Naive thymus-derived CD8-positive, alpha-beta T cell (primary cell): ENCODE data around the gene NR5A2. TPM values are rescaled to one million over a fixed set of nuclear protein-coding genes. Genes with fewer than 3 reads are reported as not detected.

ENCODE experiments used
- ATAC-seq, 2 donors: fragments of 150-1000 bp; cut with Tn5 transposase in 1 of 2; sonication (Bioruptor Pico), chemical (Tn5 transposase) in 1 of 2; 1 replicate in 1 of 2; 2 replicates in 1 of 2; pipeline ENCODE4 v1.10.0; 2021; ENCODE audit warnings: mild to moderate bottlenecking in 2 of 2, moderate library complexity in 2 of 2
- POLR2A ChIA-PET: fragments of 350-600 bp; sonication (Branson Sonifier 250); formaldehyde crosslinking; loops from one replicate; lab custom pipeline; 2021; ENCODE audit warnings: antibody characterized with exemption; lab: Charles Lee
- DNase-seq, 10 donors: peaks; one replicate each; pipeline versions ENCODE4 v3.0.0 to v3.0.0-alpha.2; 2020 to 2022
- H3K27ac Mint-ChIP-seq, 10 donors: one replicate each; pipeline ENCODE4 v1.8.0; 2020 to 2022; ENCODE audit warnings: mild to moderate bottlenecking in 10 of 10, mixed read lengths in 10 of 10, moderate library complexity in 4 of 10, inconsistent platforms in 1 of 10
- H3K27me3 Mint-ChIP-seq, 5 donors: one replicate each; pipeline ENCODE4 v1.8.0; 2021 to 2022; ENCODE audit warnings: mixed read lengths in 5 of 5
- H3K36me3 Mint-ChIP-seq, 3 donors: one replicate each; pipeline ENCODE4 v1.8.0; 2020 to 2022; ENCODE audit warnings: mixed read lengths in 3 of 3, mild to moderate bottlenecking in 2 of 3, inconsistent platforms in 1 of 3
- H3K4me1 Mint-ChIP-seq, 4 donors: one replicate each; pipeline ENCODE4 v1.8.0; 2021 to 2022; ENCODE audit warnings: mixed read lengths in 4 of 4
- H3K4me3 Mint-ChIP-seq, 10 donors: one replicate each; pipeline ENCODE4 v1.8.0; 2020 to 2022; ENCODE audit warnings: mild to moderate bottlenecking in 10 of 10, mixed read lengths in 10 of 10, moderate library complexity in 6 of 10, inconsistent platforms in 1 of 10
- H3K9me3 Mint-ChIP-seq, 9 donors: one replicate each; pipeline ENCODE4 v1.8.0; 2020 to 2022; ENCODE audit warnings: mixed read lengths in 9 of 9, mild to moderate bottlenecking in 3 of 9, inconsistent platforms in 1 of 9, moderate library complexity in 1 of 9
- polyA plus RNA-seq, 3 donors: library from polyadenylated mRNA; unstranded; fragments of 300-500 nt; fragmentation: Illumina TruSeq; gene quantifications; one replicate each; pipeline ENCODE4 v1.2.3, GENCODE V29; 2021
- total RNA-seq, 8 experiments: library from RNA in 2 of 8; stranded (reverse) in 2 of 8; gene quantifications; one replicate each; pipeline ENCODE4 v1.2.3 and lab custom pipeline; 2021 to 2026

Gene NR5A2
- total and polyA plus RNA-seq, 5 experiments from 2014 or later, result not detected

GRCh38 chr1:200143347-200143746 lies 115.8 kb downstream of the NR5A2 start:
- no peak for ATAC-seq
- Mint-ChIP-seq H3K36me3 (no peaks in the 10 kb centered on the region), H3K9me3 (no peaks in the 10 kb centered on the region), H3K27me3 (peaks cover 0 to 9% (median 0%) of the 10 kb centered on the region in 5 donors), H3K27ac (no peak overlapping the region), H3K4me3 (no peak overlapping the region), H3K4me1 (peaks cover 0 to 2% (median 0%) of the 10 kb centered on the region in 4 donors)
- POLR2A ChIA-PET, result no interaction called here
- no peak for DNase-seq

GRCh38 chr1:200146100-200146499 lies 118.6 kb downstream of the NR5A2 start:
- POLR2A ChIA-PET, result no interaction called here
- H3K4me1 Mint-ChIP-seq, result peaks cover 0 to 13% (median 0%) of the 10 kb centered on the region in 4 donors
- no peaks in the 10 kb centered on the region for H3K9me3 Mint-ChIP-seq
- H3K27ac Mint-ChIP-seq, result no peak overlapping the region
- peaks cover 0 to 9% (median 0%) of the 10 kb centered on the region in 5 donors for H3K27me3 Mint-ChIP-seq
- ATAC-seq, result no peak
- DNase-seq, result no peak
- no peak overlapping the region for H3K4me3 Mint-ChIP-seq
- no peaks in the 10 kb centered on the region for H3K36me3 Mint-ChIP-seq

- H3K27ac Mint-ChIP-seq, result peak overlapping the region in 1 of 10 donors; percentile 64
- POLR2A ChIA-PET, result no interaction called here
Observed at GRCh38 chr1:200147094-200147493, 119.6 kb downstream of the NR5A2 start.

GRCh38 chr1:200147742-200148141 lies 120.2 kb downstream of the NR5A2 start:
- DNase-seq (no peak), ATAC-seq (no peak)
- no peaks in the 10 kb centered on the region for H3K9me3 Mint-ChIP-seq
- H3K4me1 Mint-ChIP-seq, result peaks cover 0 to 27% (median 3%) of the 10 kb centered on the region in 4 donors
- peaks cover 0 to 9% (median 0%) of the 10 kb centered on the region in 5 donors for H3K27me3 Mint-ChIP-seq
- H3K36me3 Mint-ChIP-seq, result no peaks in the 10 kb centered on the region
- POLR2A ChIA-PET, result no interaction called here
- H3K4me3 Mint-ChIP-seq, result peak overlapping the region in 1 of 10 donors; percentile 20
- H3K27ac Mint-ChIP-seq, result peak overlapping the region in 1 of 10 donors; percentile 64

More at GRCh38 chr1:200147094-200147493, 119.6 kb downstream of the NR5A2 start:
- DNase-seq, result no peak
- no peak overlapping the region for H3K4me3 Mint-ChIP-seq
- H3K9me3 Mint-ChIP-seq, result no peaks in the 10 kb centered on the region
- no peaks in the 10 kb centered on the region for H3K36me3 Mint-ChIP-seq
- H3K27me3 Mint-ChIP-seq, result peaks cover 0 to 9% (median 0%) of the 10 kb centered on the region in 5 donors
- peaks cover 0 to 21% (median 0%) of the 10 kb centered on the region in 4 donors for H3K4me1 Mint-ChIP-seq
- ATAC-seq, result no peak

- peaks cover 0 to 4% (median 0%) of the 10 kb centered on the region in 5 donors for H3K27me3 Mint-ChIP-seq
- H3K9me3 Mint-ChIP-seq, result no peaks in the 10 kb centered on the region
- DNase-seq (no peak), ATAC-seq (no peak)
- POLR2A ChIA-PET, result no interaction called here
- no peaks in the 10 kb centered on the region for H3K36me3 Mint-ChIP-seq
- H3K4me3 Mint-ChIP-seq, result no peak overlapping the region
- H3K4me1 Mint-ChIP-seq, result peaks cover 11 to 49% (median 24%) of the 10 kb centered on the region in 4 donors
- H3K27ac Mint-ChIP-seq, result peak overlapping the region in 2 of 10 donors; percentile 36 to 75
Observed at GRCh38 chr1:200150006-200150405, 122.5 kb downstream of the NR5A2 start.

GRCh38 chr1:200150721-200151120 lies 123.2 kb downstream of the NR5A2 start:
- no peaks in the 10 kb centered on the region for H3K9me3 Mint-ChIP-seq
- no peak for ATAC-seq
- H3K4me1 Mint-ChIP-seq, result peaks cover 11 to 50% (median 24%) of the 10 kb centered on the region in 4 donors
- H3K4me3 Mint-ChIP-seq, result no peak overlapping the region
- no peaks in the 10 kb centered on the region for H3K36me3 Mint-ChIP-seq
- peak overlapping the region in 1 of 10 donors; percentile 36 for H3K27ac Mint-ChIP-seq
- no peak for DNase-seq
- POLR2A ChIA-PET, result no interaction called here
- peaks cover 0 to 4% (median 0%) of the 10 kb centered on the region in 5 donors for H3K27me3 Mint-ChIP-seq

GRCh38 chr1:200152336-200152735 lies 124.8 kb downstream of the NR5A2 start:
- POLR2A ChIA-PET, result no interaction called here
- H3K36me3 Mint-ChIP-seq, result no peaks in the 10 kb centered on the region
- peaks cover 11 to 49% (median 24%) of the 10 kb centered on the region in 4 donors for H3K4me1 Mint-ChIP-seq
- no peaks in the 10 kb centered on the region for H3K9me3 Mint-ChIP-seq
- peaks cover 0 to 3% (median 0%) of the 10 kb centered on the region in 5 donors for H3K27me3 Mint-ChIP-seq
- peak overlapping the region in 1 of 10 donors; percentile 1 for H3K4me3 Mint-ChIP-seq
- no peak for ATAC-seq
- no peak for DNase-seq
- peak overlapping the region in 3 of 10 donors; percentile 24 to 88 (median 36) for H3K27ac Mint-ChIP-seq

GRCh38 chr1:200153277-200154055 lies 126.0 kb downstream of the NR5A2 start:
- peaks cover 11 to 49% (median 24%) of the 10 kb centered on the region in 4 donors for H3K4me1 Mint-ChIP-seq
- POLR2A ChIA-PET, result interaction anchor here (0.5 to 1.2 kb wide), 2 partner anchors 140 to 244 kb away, joined by 3 read pairs; no protein-coding TSS in a partner anchor
- peak; percentile 87 to 90 for ATAC-seq
- no peaks in the 10 kb centered on the region for H3K36me3 Mint-ChIP-seq
- no peaks in the 10 kb centered on the region for H3K9me3 Mint-ChIP-seq
- peak overlapping the region; percentile 8 to 97 (median 88) for H3K27ac Mint-ChIP-seq
- no peaks in the 10 kb centered on the region for H3K27me3 Mint-ChIP-seq
- DNase-seq, result peak in 9 of 10 donors; percentile 17 to 64 (median 34)
- peak overlapping the region in 9 of 10 donors; percentile 8 to 69 (median 60) for H3K4me3 Mint-ChIP-seq

GRCh38 chr1:200154069-200154767 lies 126.7 kb downstream of the NR5A2 start:
- H3K4me3 Mint-ChIP-seq, result peak overlapping the region in 9 of 10 donors; percentile 27 to 82 (median 67)
- peaks cover 11 to 49% (median 24%) of the 10 kb centered on the region in 4 donors for H3K4me1 Mint-ChIP-seq
- no peaks in the 10 kb centered on the region for H3K27me3 Mint-ChIP-seq
- peak overlapping the region; percentile 37 to 94 (median 86) for H3K27ac Mint-ChIP-seq
- no peaks in the 10 kb centered on the region for H3K36me3 Mint-ChIP-seq
- POLR2A ChIA-PET, result interaction anchor here (0.6 to 1.2 kb wide), 4 partner anchors 84 to 232 kb away, joined by 3 to 9 read pairs (median 4); no protein-coding TSS in a partner anchor
- ATAC-seq (peak; percentile 76 to 85), DNase-seq (peak in 7 of 10 donors; percentile 16 to 64 (median 45))
- H3K9me3 Mint-ChIP-seq, result no peaks in the 10 kb centered on the region

GRCh38 chr1:200157715-200158114 lies 130.2 kb downstream of the NR5A2 start:
- Mint-ChIP-seq H3K4me3 (no peak overlapping the region), H3K4me1 (peaks cover 11 to 24% (median 22%) of the 10 kb centered on the region in 4 donors), H3K36me3 (no peaks in the 10 kb centered on the region), H3K27me3 (peaks cover 0 to 2% (median 0%) of the 10 kb centered on the region in 5 donors), H3K27ac (no peak overlapping the region), H3K9me3 (no peaks in the 10 kb centered on the region)
- DNase-seq (no peak), ATAC-seq (no peak)
- POLR2A ChIA-PET, result no interaction called here

- H3K4me3 Mint-ChIP-seq, result no peak overlapping the region
- H3K9me3 Mint-ChIP-seq, result no peaks in the 10 kb centered on the region
- peaks cover 0 to 3% (median 0%) of the 10 kb centered on the region in 4 donors for H3K4me1 Mint-ChIP-seq
- POLR2A ChIA-PET, result no interaction called here
- ATAC-seq (no peak), DNase-seq (no peak)
- H3K36me3 Mint-ChIP-seq, result no peaks in the 10 kb centered on the region
- H3K27ac Mint-ChIP-seq, result no peak overlapping the region
- peaks cover 0 to 2% (median 0%) of the 10 kb centered on the region in 5 donors for H3K27me3 Mint-ChIP-seq
Observed at GRCh38 chr1:200161801-200162200, 134.3 kb downstream of the NR5A2 start.

- peak overlapping the region in 1 of 10 donors; percentile 12 for H3K27ac Mint-ChIP-seq
- H3K27me3 Mint-ChIP-seq, result peaks cover 0 to 2% (median 0%) of the 10 kb centered on the region in 5 donors
Observed at GRCh38 chr1:200162258-200162657, 134.7 kb downstream of the NR5A2 start.

More at GRCh38 chr1:200162258-200162657, 134.7 kb downstream of the NR5A2 start:
- ATAC-seq (no peak), DNase-seq (no peak)
- no peak overlapping the region for H3K4me3 Mint-ChIP-seq
- peaks cover 0 to 3% (median 0%) of the 10 kb centered on the region in 4 donors for H3K4me1 Mint-ChIP-seq
- POLR2A ChIA-PET, result no interaction called here
- H3K36me3 Mint-ChIP-seq, result no peaks in the 10 kb centered on the region
- no peaks in the 10 kb centered on the region for H3K9me3 Mint-ChIP-seq
